Natural killer cell (primary cell): Measurements from ENCODE around the gene PAGE5. TPM values are rescaled to one million over a fixed set of nuclear protein-coding genes. Genes with fewer than 3 reads are reported as not detected.
A peak's percentile ranks its signal among the peaks of the same experiment; 100 is the strongest.

Experiments
- ATAC-seq, 3 donors: fragments of 150-1000 bp in 2 of 3; fragments of 200-7000 bp in 1 of 3; cut with Tn5 transposase; 1 replicate in 1 of 3; 2 replicates in 2 of 3; pipeline ENCODE4 v1.10.0; 2021; ENCODE audit warnings: mild to moderate bottlenecking in 2 of 3, moderate library complexity in 2 of 3
- DNase-seq, 2 donors: peaks; one replicate each; pipeline versions ENCODE4 v3.0.0 to v3.0.0-alpha.2; 2013 to 2021; ENCODE audit warnings: mixed read lengths in 1 of 2
- H3K27ac ChIP-seq: one replicate; pipeline ENCODE4 v1.5.1; 2013; ENCODE audit warnings: mild to moderate bottlenecking, low read length
- H3K27me3 ChIP-seq: one replicate; pipeline ENCODE4 v1.6.1; 2013; ENCODE audit warnings: low read length; ENCODE audit not compliant: control insufficient read depth, insufficient read depth
- H3K36me3 ChIP-seq: one replicate; pipeline ENCODE4 v1.6.1; 2013; ENCODE audit warnings: low read length; ENCODE audit not compliant: control insufficient read depth, insufficient read depth
- H3K4me1 ChIP-seq: one replicate; pipeline ENCODE4 v1.6.1; 2013; ENCODE audit warnings: low read length; ENCODE audit not compliant: control insufficient read depth, insufficient read depth
- H3K4me3 ChIP-seq: one replicate; pipeline ENCODE4 v1.5.1; 2013; ENCODE audit warnings: low read length
- H3K9me3 ChIP-seq: one replicate; pipeline ENCODE4 v1.6.1; 2013; ENCODE audit warnings: low read length; ENCODE audit not compliant: control insufficient read depth, insufficient read depth
- H3K27ac Mint-ChIP-seq, 2 donors: one replicate each; pipeline ENCODE4 v1.8.0; 2022; ENCODE audit warnings: mild to moderate bottlenecking in 2 of 2, mixed read lengths in 2 of 2, moderate library complexity in 1 of 2
- H3K27me3 Mint-ChIP-seq, 2 donors: one replicate each; pipeline ENCODE4 v1.8.0; 2022; ENCODE audit warnings: low read depth in 2 of 2, mixed read lengths in 2 of 2
- H3K36me3 Mint-ChIP-seq: one replicate; pipeline ENCODE4 v1.8.0; 2022; ENCODE audit warnings: mixed read lengths
- H3K4me1 Mint-ChIP-seq, 2 donors: one replicate each; pipeline ENCODE4 v1.8.0; 2022; ENCODE audit warnings: mixed read lengths in 2 of 2
- H3K4me3 Mint-ChIP-seq: one replicate; pipeline ENCODE4 v1.8.0; 2022; ENCODE audit warnings: mild to moderate bottlenecking, moderate library complexity, mixed read lengths
- H3K9me3 Mint-ChIP-seq, 2 donors: one replicate each; pipeline ENCODE4 v1.8.0; 2022; ENCODE audit warnings: mixed read lengths in 2 of 2
- CTCF ChIP-seq: fragments of 200-600 bp; IDR thresholded peaks from one replicate; pipeline ENCODE4 v1.8.0; 2022; ENCODE audit warnings: antibody characterized with exemption
- WGBS: methylation state at CpG from one replicate; pipeline ENCODE4 v1.1.7; 2013; ENCODE audit warnings: missing lambda C conversion rate; ENCODE audit not compliant: insufficient coverage; 5-methylcytosine and 5-hydroxymethylcytosine counted together
- intact Hi-C: fragments of 100-400 bp; cut with micrococcal nuclease; formaldehyde crosslinking; loops from one replicate; pipeline ENCODE4 v1.14.2; 2022
- total RNA-seq, 4 donors: library from RNA; stranded (reverse); fragments of 120-200 nt in 1 of 4; gene quantifications; one replicate each; pipeline versions ENCODE4 v1.2.3 to v1.2.4, GENCODE V29; 2013 to 2022

Gene PAGE5
- not detected for total RNA-seq
- 0.59 TPM for total RNA-seq (2013)

- DNase-seq (peak in 1 of 2 donors; percentile 1), ATAC-seq (no peak)
- Histone ChIP-seq H3K36me3 (no peaks in the 10 kb centered on the region), H3K9me3 (no peaks in the 10 kb centered on the region), H3K27ac (no peak within 1 kb of the TSS), H3K4me3 (no peak within 1 kb of the TSS), H3K27me3 (no peaks in the 10 kb centered on the region), H3K4me1 (no peaks in the 10 kb centered on the region)
- intact Hi-C loops = no loop called here
- 83% methylated on average over 30 of the region's 30 CpGs for WGBS
- Mint-ChIP-seq H3K4me3 (no peak within 1 kb of the TSS), H3K4me1 (no peaks in the 10 kb centered on the region), H3K27ac (no peak within 1 kb of the TSS), H3K9me3 (no peaks in the 10 kb centered on the region), H3K36me3 (no peaks in the 10 kb centered on the region), H3K27me3 (peaks cover 5 to 50% of the 10 kb centered on the region in 2 donors)
- no peak for TF ChIP-seq CTCF
Observed at GRCh38 chrX:55220119-55220794, at the start of gene PAGE5. Gene PAGE5 (plus strand): TSS chrX:55220346. CDS start chrX:55221383, 1,037 bp downstream.

GRCh38 chrX:55187281-55187680, 32.9 kb upstream of the PAGE5 start:
- H3K9me3 ChIP-seq = no peaks in the 10 kb centered on the region
- no peak overlapping the region for H3K27ac ChIP-seq
- no peak overlapping the region for H3K4me3 Mint-ChIP-seq
- no peaks in the 10 kb centered on the region for H3K36me3 ChIP-seq
- WGBS = 91% methylated on average over 1 of the region's 2 CpGs
- H3K9me3 Mint-ChIP-seq = no peaks in the 10 kb centered on the region
- H3K4me1 ChIP-seq = no peaks in the 10 kb centered on the region
- intact Hi-C loops = no loop called here
- no peak for ATAC-seq
- no peaks in the 10 kb centered on the region for H3K27me3 ChIP-seq
- H3K27ac Mint-ChIP-seq = no peak overlapping the region
- no peak for DNase-seq
- no peaks in the 10 kb centered on the region for H3K36me3 Mint-ChIP-seq
- TF ChIP-seq CTCF = no peak
- no peaks in the 10 kb centered on the region for H3K4me1 Mint-ChIP-seq
- no peak overlapping the region for H3K4me3 ChIP-seq
- H3K27me3 Mint-ChIP-seq = peaks cover 0 to 34% of the 10 kb centered on the region in 2 donors

GRCh38 chrX:55196688-55197087, 23.5 kb upstream of the PAGE5 start:
- H3K36me3 ChIP-seq = no peaks in the 10 kb centered on the region
- no peaks in the 10 kb centered on the region for H3K9me3 ChIP-seq
- ATAC-seq = no peak
- no peaks in the 10 kb centered on the region for H3K4me1 Mint-ChIP-seq
- H3K27ac ChIP-seq = no peak overlapping the region
- DNase-seq = no peak
- peaks cover 7% of the 10 kb centered on the region for H3K36me3 Mint-ChIP-seq
- peaks cover 3 to 29% of the 10 kb centered on the region in 2 donors for H3K27me3 Mint-ChIP-seq
- no peak overlapping the region for H3K4me3 ChIP-seq
- no CpG with 5 or more reads among the region's 1 CpG for WGBS
- no peaks in the 10 kb centered on the region for H3K9me3 Mint-ChIP-seq
- no peaks in the 10 kb centered on the region for H3K27me3 ChIP-seq
- H3K27ac Mint-ChIP-seq = no peak overlapping the region
- no peak overlapping the region for H3K4me3 Mint-ChIP-seq
- TF ChIP-seq CTCF = no peak
- no peaks in the 10 kb centered on the region for H3K4me1 ChIP-seq
- intact Hi-C loops = no loop called here
